Measurements from ENCODE around the gene DRAP1. TPM values are rescaled to one million over a fixed set of nuclear protein-coding genes. Genes with fewer than 3 reads are reported as not detected.

DRAP1 gene
- total RNA-seq, 1 experiment from 2014 or later = 105 TPM

GRCh38 chr11:65945941-65946558, 26.8 kb downstream of the DRAP1 start:
- no peak for TF ChIP-seq CTCF (conservative IDR thresholded peaks at IDR 0.05)
- no peak overlapping the region for H2BK20ac ChIP-seq (ENCODE audit: low read depth, low read length, poor library complexity, severe bottlenecking)
- H2BK15ac ChIP-seq (ENCODE audit: low read depth, low read length) = 0 out of 2 replicates have a peak overlapping the region, but pooled peaks have one; percentile 4
- H3K9me3 Mint-ChIP-seq = no peaks in the 10 kb centered on the region; a peak in 1 of 5 replicates
- peak overlapping the region; percentile 23 to 98 (median 95); a peak in 6 of 7 replicates for H3K27ac Mint-ChIP-seq
- H3K4me2 ChIP-seq (ENCODE audit: insufficient read depth, insufficient read length, low read length) = peak overlapping the region; percentile 64
- H2BK5ac ChIP-seq (ENCODE audit: insufficient read length, low read length) = no peak overlapping the region
- peak overlapping the region; percentile 3 for H4K8ac ChIP-seq (replicated peaks; ENCODE audit: insufficient read length, low read depth, low read length)
- no peak overlapping the region for H2AFZ ChIP-seq (ENCODE audit: low read length)
- H3K14ac ChIP-seq (ENCODE audit: insufficient read depth, low read length) = peak overlapping the region; percentile 98
- no peak overlapping the region for H3K56ac ChIP-seq (ENCODE audit: insufficient read length, low read depth, low read length)
- no peaks in the 10 kb centered on the region for H3K79me1 ChIP-seq (ENCODE audit: insufficient read depth, low read depth, low read length, poor library complexity, severe bottlenecking)
- peaks cover 0 to 18% (median 2%) of the 10 kb centered on the region in 3 experiments; a peak in 4 of 7 replicates for H3K36me3 Mint-ChIP-seq (ENCODE audit: insufficient read depth in 1 of 3, low read depth in 3 of 3)
- peaks cover 8% of the 10 kb centered on the region for H3K23me2 ChIP-seq (ENCODE audit: insufficient read length, low read depth, low read length, poor library complexity, severe bottlenecking)
- H3K4me3 Mint-ChIP-seq = peak overlapping the region; percentile 46 to 75
- H4K5ac ChIP-seq (ENCODE audit: insufficient read length, low read depth, low read length) = peak overlapping the region; percentile 63
- peak overlapping the region; percentile 1 for H2BK120ac ChIP-seq (ENCODE audit: low read depth, low read length, poor library complexity, severe bottlenecking)
- H3K27me3 Mint-ChIP-seq (ENCODE audit: low read depth) = peaks cover 14% of the 10 kb centered on the region
- H3K4me1 Mint-ChIP-seq = peaks cover 29 to 43% of the 10 kb centered on the region in 2 experiments
- peak overlapping the region; percentile 59 for H3T11ph ChIP-seq (ENCODE audit: low read length)
- no peak overlapping the region for H3K23ac ChIP-seq (ENCODE audit: insufficient read length, low read depth, low read length)
- H3K9ac ChIP-seq (ENCODE audit: extremely low read depth, insufficient read length, low read length) = peak overlapping the region; percentile 49
- H3K4me1 ChIP-seq (ENCODE audit: insufficient read depth, low read length) = peaks cover 11% of the 10 kb centered on the region
- whole genome bisulfite sequencing (ENCODE audit: extremely low coverage, insufficient read length, low lambda C conversion rate) = no CpG with 5 or more reads among the region's 11 CpGs
- H4K20me1 ChIP-seq (ENCODE audit: control insufficient read depth, insufficient read depth, insufficient read length) = no peaks in the 10 kb centered on the region
- no peak overlapping the region for H2AK5ac ChIP-seq (ENCODE audit: insufficient read length, low read length)
- H3K79me2 ChIP-seq (ENCODE audit: insufficient read depth, low read length) = no peaks in the 10 kb centered on the region
- H3K4ac ChIP-seq (ENCODE audit: low read depth, low read length) = peak overlapping the region; percentile 97
- DNase-seq = peak; percentile 75
- peak overlapping the region; percentile 97 for H3K18ac ChIP-seq (ENCODE audit: insufficient read length, low read depth, low read length)
- H3K27ac ChIP-seq (ENCODE audit: insufficient read length, low read depth, low read length) = no peak overlapping the region
- H3K27me3 ChIP-seq (ENCODE audit: insufficient read depth, low read length) = no peaks in the 10 kb centered on the region
- peak overlapping the region; percentile 85 for H2BK12ac ChIP-seq (ENCODE audit: insufficient read length, low read depth, low read length)
- peak overlapping the region; percentile 93 for H4K91ac ChIP-seq (ENCODE audit: insufficient read length, low read depth, low read length)
- no peaks in the 10 kb centered on the region for H3K9me3 ChIP-seq (ENCODE audit: control insufficient read depth, low read depth, low read length)

Data from H9 (cell line).